HT1080 (cell line): Measurements from ENCODE around the gene EDAR. TPM values are rescaled to one million over a fixed set of nuclear protein-coding genes. Genes with fewer than 3 reads are reported as not detected.

ENCODE experiments used
- DNase-seq: peaks from one replicate; pipeline ENCODE4 v3.0.0-alpha.2; 2015; ENCODE audit warnings: low read depth
- total RNA-seq: library from RNA; depleted of rRNA; stranded (reverse); fragments of >200 nt; shearing (Covaris generic); gene quantifications from 2 replicates; pipeline ENCODE4 v1.2.3, GENCODE V29; 2014

EDAR gene
- total RNA-seq, 1 experiment from 2014 or later: not detected

DNA sequence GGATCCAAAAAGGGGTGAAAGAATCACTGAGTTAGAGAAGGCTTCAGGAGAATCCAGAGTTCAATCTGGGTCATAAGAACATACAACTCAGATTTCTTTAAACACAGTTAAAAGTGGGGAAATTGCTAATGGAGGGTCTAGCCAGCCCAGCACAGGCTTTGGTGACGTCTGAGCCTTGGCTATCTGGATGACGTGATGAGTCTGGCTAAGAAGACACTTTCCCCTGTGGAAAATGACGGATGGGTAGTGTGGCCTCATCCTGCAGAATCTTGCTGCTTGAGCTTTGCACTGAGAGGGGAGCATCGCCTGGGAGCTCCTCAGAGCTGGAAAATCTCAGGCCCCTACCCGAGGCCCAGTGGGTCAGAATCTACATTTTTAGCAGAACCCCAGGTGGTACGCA lies 19.2 kb downstream of the EDAR start:
- DNase-seq: no peak

DNA sequence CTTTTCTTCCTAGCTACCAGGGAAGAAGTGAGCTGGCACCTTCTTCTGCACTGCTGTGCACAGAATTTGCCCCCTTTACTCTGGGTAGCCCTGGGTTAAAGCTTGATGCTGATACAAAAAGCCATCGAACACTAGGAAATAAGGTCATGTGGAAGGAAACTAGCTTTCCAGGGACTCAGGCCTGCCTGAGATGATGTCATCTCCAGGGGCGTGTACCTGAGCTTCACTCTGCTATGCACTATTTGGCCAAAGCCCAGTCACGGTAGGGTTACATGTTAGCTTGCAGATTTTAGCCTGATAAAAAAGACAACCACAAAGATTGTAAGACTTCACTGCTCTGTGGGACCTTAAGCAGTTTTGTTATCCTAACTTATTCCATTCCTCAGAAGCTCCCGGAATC lies 20.4 kb downstream of the EDAR start:
- DNase-seq: no peak

DNA sequence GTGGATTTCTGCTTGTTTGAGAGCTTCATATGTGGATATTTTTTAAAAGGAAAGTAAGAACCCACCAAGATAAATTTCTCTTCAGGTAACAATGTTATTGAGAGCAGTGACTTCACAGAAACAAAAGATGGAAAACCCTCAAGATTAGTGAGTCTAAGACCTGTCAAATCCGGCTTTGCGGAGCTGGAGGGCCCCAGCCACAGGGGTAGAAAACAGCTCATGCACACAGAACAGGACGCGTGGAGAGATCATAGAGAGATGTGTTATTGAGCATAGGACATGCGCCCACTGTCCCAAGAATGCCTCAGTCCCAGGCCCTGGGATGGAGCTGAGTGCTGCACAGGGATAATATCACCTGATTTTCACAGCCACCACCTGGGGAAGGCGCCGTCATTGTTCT lies 21.3 kb downstream of the EDAR start:
- DNase-seq: no peak

DNA sequence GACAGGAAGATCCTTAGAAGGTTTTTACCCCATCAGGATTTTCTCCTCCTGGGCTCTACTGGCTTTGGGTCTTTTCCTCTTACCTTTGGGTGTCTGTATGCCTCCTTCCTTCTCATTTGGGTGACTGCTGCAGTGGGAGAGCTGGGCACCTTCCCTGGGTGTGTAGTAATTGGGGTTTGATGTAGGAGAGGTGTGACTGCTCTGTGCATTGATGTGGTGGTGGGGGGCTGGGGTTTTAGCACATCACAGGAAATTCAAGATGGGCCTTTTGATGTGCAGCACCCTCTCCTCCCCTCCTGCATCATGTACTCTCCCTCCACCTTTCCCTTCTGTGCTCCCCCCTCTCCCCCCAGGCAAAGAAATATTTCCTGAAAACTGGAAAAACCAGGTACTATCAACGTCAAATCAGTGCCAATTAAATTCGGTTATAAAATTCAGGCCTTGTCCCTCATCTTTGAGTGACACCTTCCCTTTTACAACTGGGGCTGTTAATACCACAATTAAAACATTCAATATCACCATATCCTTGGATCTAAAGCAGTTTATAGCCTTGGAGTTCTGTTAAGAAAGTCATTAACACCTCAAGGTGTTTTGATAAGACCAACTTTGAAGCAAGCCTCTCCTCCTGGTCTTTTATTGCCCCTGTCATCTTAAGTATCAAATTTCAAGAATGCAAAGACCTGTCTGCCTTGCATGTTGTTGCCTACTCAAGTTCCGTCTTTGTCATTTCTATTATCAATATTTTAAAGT lies 23.3 kb downstream of the EDAR start:
- DNase-seq: no peak

DNA sequence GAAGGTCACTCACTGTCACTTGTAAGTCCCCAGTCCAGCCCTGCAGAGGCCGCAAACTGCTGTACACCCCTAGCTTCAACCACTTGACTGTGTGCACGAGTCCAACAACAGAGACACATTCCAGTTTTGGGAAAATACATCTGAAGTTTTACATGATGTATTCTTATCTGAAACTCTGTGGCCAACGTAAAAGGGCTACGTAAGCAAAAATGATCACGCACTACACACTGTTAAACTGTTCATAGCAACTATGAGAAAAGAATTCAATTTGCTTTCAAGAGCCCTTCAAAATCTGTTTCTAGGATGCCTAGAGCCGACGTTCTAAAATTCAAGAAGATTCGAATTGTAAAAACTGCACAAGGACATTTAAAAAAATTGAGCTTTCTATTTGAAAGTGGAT lies 26.0 kb downstream of the EDAR start:
- no peak for DNase-seq

DNA sequence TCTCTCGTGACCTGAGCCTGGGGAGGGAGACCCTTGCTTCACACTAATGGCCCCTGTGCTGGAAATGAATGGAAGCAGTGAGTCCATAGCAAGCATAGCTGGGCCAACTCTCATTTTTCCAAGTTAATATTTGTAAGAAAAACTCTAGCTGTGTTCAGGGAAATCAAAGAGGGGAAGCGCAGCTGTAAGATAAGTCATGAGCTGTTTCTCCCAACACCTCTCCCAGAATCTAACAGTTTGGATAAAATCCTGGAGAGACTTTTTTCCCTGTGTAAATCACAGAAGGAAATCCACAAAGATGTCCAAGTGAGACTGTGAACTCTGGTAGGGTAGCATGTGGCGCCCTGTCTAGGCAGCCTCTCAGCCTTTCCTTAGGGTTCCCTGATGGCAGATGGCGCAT lies 27.2 kb downstream of the EDAR start:
- DNase-seq: no peak

- no peak for DNase-seq
Measured at GRCh38 chr2:108960006-108960405, 29.0 kb downstream of the EDAR start.

- DNase-seq: no peak
Measured at GRCh38 chr2:108959401-108959800, 29.6 kb downstream of the EDAR start.

- DNase-seq: no peak
Measured at GRCh38 chr2:108958632-108959341, 30.2 kb downstream of the EDAR start.

- DNase-seq: no peak
Measured at GRCh38 chr2:108958002-108958401, 31.0 kb downstream of the EDAR start.

- DNase-seq: no peak
Measured at GRCh38 chr2:108956375-108956774, 32.6 kb downstream of the EDAR start.

GRCh38 chr2:108950369-108951135 lies 38.5 kb downstream of the EDAR start:
- no peak for DNase-seq

DNA sequence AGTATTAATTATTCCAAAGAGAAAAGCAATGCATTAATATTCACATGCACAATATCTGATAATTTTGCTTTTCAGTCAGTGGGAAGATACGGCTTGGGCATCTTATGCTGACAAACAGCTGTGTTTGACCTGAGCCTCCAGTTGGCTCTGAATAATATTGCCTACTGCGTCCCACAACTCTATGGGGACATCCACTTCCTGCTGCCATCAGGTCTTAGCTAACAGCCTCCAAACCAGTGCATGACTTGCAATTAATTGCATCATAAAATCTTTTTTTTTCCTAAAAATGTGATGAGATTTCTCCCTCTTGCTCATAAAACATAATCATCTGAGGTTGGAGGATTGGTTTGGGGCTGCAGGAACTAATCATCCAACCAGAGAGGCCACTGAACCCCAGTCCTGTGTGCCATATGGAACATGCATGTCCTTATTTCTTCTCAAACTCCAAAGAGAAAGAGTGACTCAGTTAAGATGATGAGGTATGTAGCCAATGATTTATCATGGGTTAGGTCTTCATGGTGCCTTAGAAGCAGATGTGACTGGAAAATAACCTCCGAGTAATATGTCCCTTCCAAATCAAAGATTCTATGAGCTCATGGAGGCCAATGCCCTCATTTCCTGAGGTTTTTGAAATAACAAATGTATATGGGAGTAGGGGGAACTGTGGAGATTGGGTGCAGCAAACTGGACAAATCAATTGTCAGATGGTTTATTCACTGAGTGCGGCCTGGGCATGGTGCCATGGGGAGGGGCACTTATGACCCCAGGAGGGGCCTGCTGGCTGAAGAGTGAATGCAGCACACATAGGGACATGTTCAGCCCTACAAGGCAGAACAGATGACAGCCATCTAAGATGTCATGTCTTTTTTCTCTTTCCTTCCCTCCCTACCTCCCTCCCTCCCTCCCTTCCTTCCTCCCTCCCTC lies 39.4 kb downstream of the EDAR start:
- no peak for DNase-seq

GRCh38 chr2:108947271-108947907 lies 41.6 kb downstream of the EDAR start:
- no peak for DNase-seq

- no peak for DNase-seq
Measured at GRCh38 chr2:108946442-108946841, 42.6 kb downstream of the EDAR start.

GRCh38 chr2:108945969-108946368 lies 43.1 kb downstream of the EDAR start:
- DNase-seq: no peak

GRCh38 chr2:108944601-108945331 lies 44.3 kb downstream of the EDAR start:
- DNase-seq: no peak

GRCh38 chr2:108943751-108944150 lies 45.3 kb downstream of the EDAR start:
- DNase-seq: no peak

GRCh38 chr2:108942888-108943287 lies 46.1 kb downstream of the EDAR start:
- DNase-seq: no peak

- DNase-seq: no peak
Measured at GRCh38 chr2:108942231-108942825, 46.7 kb downstream of the EDAR start.
